ENCODE data around the gene MYPN.
"Not testable (repeated sequence)": the region's sequence is repeated elsewhere in the genome, so short reads cannot be mapped to it uniquely, and the experiment has no call there.

Gene MYPN, protein sequence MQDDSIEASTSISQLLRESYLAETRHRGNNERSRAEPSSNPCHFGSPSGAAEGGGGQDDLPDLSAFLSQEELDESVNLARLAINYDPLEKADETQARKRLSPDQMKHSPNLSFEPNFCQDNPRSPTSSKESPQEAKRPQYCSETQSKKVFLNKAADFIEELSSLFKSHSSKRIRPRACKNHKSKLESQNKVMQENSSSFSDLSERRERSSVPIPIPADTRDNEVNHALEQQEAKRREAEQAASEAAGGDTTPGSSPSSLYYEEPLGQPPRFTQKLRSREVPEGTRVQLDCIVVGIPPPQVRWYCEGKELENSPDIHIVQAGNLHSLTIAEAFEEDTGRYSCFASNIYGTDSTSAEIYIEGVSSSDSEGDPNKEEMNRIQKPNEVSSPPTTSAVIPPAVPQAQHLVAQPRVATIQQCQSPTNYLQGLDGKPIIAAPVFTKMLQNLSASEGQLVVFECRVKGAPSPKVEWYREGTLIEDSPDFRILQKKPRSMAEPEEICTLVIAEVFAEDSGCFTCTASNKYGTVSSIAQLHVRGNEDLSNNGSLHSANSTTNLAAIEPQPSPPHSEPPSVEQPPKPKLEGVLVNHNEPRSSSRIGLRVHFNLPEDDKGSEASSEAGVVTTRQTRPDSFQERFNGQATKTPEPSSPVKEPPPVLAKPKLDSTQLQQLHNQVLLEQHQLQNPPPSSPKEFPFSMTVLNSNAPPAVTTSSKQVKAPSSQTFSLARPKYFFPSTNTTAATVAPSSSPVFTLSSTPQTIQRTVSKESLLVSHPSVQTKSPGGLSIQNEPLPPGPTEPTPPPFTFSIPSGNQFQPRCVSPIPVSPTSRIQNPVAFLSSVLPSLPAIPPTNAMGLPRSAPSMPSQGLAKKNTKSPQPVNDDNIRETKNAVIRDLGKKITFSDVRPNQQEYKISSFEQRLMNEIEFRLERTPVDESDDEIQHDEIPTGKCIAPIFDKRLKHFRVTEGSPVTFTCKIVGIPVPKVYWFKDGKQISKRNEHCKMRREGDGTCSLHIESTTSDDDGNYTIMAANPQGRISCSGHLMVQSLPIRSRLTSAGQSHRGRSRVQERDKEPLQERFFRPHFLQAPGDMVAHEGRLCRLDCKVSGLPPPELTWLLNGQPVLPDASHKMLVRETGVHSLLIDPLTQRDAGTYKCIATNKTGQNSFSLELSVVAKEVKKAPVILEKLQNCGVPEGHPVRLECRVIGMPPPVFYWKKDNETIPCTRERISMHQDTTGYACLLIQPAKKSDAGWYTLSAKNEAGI (N-terminal part only)

DNA sequence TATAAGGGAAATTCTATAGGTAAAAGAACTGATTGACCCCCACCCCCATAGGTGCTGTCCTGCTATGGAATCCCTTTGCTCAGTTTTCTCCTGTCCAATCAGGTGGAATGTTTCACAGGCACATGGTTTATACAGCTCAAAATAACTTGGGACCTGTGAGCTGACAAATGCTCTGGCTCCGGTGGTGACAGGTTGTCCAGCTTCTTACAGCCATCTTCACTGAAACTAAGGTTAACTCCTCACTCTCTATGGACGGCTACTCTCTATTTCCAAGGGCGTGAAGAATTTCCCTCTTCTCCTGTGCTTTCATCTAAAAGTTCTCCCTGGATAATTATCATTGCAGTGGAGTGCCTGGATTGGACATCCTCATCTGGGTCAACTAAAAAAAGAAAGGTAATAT, at the start of gene MYPN:
MYPN (plus strand) TSS at position 158 of the 400 bp plus-strand sequence. CDS start 11,951 bp downstream, outside the sequence.
- no peak for DNase-seq (ENCODE audit: low read depth in 2 of 2)

DNA sequence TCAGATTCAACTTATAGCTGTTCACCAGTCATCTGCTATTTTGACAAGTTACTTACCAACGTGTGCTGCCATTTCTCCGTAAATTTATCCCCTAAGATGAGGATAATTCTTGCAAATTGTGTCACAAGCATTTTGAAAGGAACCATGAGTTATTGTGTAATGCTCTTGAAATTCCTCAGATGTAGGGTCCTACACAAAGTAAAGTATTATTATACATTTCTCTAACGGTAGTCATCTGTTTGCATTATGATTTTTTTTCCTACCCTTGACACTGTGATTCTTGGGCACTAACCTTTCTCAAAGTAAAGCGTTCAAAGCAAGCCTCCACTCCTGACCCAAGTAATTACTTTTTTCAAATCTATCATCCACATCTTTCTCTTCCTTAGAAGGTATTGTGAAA, 42.3 kb upstream of the MYPN start:
- DNase-seq (ENCODE audit: low read depth in 2 of 2): no peak

DNA sequence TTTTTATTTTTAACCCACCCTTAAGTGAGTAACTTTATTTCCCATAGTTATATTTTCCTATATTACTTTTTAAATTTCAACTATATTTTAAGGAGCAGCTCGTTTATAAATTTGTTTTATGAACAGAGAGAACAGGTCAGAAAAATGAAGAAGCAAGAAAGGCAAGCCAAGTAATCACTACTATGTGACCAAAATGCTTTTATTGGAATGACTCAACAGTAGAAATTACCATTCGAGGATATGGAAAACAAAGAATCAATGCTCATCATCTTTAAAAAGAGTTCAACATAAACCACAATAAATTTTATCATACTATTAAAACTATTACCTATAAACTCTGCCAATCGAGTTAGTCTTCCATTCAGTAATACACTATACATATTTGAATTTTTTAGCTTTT, 41.8 kb upstream of the MYPN start:
- no peak for DNase-seq (ENCODE audit: low read depth in 2 of 2)

DNA sequence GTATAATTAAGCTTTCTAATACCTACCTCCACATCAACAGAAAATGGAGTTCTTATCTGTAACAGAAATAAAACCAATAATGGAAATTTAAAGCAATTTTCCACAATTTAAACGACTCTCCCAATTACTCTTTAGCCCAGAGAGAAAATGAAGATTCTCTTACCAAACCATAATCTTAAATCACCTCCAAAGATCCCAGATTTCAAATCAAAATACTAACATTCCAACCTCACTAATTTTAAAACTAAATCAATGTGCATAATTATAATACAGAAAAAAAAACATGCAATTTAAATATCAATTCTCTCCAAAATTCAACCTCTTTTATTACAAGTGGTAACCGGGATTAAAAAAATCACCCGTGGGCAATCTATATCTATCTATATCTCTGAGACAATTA, 35.7 kb upstream of the MYPN start:
- no peak for DNase-seq (ENCODE audit: low read depth in 2 of 2)

- DNase-seq (ENCODE audit: low read depth in 2 of 2): peak in 1 of 2 experiments; percentile 8
Measured at GRCh38 chr10:68074031-68074774, 35.1 kb upstream of the MYPN start.

DNA sequence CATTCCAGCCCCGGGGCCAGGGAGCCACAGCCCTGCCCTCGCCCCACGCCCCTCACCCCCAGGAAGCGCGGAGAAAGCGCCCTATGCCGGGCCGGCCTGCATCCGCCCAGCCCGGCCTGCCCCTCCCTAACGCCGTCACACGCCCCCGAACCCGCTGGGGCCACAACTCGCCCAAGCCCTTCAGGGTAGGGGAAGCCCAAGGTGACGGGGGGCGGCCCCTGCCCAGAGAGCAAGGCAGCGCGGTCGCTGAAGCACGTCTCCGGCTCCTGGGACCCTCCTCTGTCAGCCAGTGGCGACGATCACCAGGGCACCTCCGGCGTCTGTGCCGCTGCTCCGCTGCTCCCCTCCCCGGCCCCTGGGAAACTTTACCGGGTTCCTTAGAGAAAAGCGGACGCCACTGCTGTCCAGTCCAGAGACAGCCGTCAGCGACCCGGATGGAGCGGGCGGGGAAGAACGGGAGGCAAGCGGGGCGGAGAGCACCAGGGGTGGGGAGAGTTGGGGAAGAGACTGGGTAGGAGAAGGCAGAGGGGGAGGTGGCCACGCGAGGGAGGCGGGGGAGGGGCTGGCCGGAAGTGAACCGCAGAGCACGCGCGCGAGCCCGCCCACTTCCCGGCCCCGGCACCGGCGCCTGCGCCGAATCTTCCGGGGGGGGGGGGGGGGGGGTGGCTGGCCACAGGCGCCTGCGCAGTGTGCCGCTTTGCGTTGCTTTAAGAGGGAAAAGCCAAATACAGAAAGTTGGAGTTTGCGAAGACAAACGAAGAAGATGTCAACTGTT, 34.3 kb upstream of the MYPN start, which contains the start of gene HERC4:
HERC4 (minus strand) TSS at position 509 of the 775 bp plus-strand sequence. CDS start 2,175 bp downstream, outside the sequence.
- DNase-seq (ENCODE audit: low read depth in 2 of 2): peak; percentile 77 to 85

DNA sequence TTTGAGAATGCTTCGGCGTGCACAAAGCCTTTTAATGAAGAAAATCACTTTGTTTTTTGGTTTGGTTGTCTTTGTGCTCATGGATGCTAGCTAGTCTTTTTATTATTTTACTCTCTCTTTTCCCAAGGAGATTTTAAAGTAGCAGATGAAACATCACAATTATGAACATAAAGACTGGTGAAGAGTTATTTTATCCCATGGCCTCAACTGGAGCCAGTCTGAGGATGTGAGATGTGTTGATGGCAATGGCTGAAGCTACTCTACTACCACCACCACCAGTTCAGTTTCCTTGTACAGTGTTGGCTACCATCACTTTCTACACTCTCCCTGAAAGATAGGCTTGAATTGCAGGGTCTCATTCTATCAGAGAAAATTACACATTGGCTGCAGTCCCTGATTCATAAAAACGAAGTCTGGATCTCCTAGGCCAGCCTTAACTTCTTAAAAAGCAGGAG, 33.7 kb upstream of the MYPN start:
- no peak for DNase-seq (ENCODE audit: low read depth in 2 of 2)

DNA sequence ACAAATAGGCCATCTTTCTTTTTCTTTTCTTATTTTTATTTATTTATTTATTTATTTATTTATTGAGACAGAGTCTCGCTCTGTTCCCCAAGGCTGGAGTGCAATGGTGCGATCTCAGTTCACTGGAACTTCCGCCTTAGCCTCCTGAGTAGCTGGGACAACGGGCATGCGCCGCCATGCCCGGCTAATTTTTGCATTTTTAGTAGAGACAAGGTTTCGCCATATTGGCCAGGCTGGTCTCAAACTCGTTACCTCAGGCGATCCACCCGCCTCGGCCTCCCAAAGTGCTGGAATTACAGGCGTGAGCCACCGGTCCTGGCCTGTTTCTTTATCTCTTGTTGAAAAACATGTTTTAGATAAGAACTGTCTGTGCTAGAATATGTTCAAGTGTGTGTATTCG, 33.2 kb upstream of the MYPN start:
- not testable (repeated sequence) for DNase-seq (ENCODE audit: low read depth in 2 of 2)

DNA sequence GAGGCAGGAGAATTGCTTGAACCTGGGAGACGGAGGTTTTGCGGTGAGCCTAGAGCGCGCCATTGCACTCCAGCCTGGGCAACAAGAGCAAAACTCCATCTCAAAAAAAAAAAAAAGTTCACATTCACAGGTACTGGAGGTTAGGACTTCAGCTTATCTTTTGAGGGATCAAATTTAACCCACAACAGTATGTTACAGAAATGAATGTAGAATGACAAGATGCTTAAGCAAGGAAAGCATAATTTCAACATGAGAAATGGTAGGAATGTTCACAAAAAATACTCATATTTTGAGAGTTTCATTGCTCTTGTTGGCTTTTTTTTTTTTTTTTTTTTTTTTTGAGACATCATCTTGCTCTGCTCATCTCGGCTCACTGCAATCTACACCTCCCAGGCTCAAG, 32.3 kb upstream of the MYPN start:
- DNase-seq (ENCODE audit: low read depth in 2 of 2): no peak

DNA sequence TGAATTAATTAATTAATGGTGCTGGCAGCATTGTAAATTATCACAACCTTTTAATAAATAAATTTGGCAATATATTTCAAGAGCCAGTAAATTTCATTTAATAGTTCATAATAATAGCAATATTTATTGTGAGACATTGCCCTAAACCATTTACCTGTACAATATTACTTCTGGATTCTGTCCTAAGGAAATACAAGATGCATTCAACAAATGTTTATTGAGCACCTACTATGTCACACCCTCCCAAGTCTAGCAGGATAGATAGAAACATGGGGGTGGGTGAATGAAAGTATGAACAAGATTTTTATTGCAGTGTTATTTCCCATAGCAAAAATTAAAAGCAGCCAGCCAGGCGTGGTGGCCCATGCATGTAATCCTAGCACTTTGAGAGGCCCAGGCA, 29.9 kb upstream of the MYPN start:
- no peak for DNase-seq (ENCODE audit: low read depth in 2 of 2)

DNA sequence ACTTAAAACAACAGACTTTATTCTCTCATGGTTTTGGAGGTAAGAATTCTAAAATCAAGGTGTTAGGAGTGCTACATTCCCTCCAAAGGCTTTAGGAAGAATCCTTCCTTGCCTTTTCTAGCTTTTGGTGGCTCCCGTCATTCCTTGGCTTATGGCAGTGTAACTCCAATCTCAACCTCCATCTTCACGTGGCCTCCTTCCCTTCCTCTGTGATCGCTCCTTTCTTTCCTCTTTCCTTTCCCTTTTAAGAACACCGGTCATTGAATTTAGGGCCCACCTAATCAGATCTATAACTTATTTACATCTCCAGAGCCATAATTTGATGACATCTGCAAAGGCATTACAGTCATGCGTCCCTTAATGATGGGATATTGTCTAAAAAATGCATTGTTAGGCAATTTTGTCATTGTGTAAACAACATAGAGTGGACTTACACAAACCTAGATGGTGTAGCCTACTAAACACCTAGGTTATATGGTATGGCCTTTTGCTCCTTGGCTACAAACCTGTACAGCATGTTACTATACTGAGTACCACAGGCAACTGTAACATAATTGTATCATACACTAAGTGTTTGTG, 28.3 kb upstream of the MYPN start:
- DNase-seq (ENCODE audit: low read depth in 2 of 2): no peak

DNA sequence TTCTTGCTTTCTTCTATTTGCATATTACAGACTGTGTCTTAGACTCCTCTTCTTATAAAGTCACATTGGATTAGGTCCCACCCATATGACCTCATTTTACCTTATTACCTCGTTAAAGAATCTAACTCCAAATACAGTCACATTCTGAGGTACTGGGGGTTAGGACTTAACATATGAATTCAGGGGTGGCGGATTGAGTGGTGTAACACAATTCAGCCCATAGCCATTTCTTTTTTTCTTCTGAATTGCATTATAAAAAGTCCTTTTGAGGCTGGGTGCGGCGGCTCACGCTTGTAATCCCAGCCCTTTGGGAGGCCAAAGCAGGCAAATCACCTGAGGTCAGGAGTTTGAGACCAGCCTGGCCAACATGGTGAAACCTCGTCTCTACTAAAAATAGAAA, 27.4 kb upstream of the MYPN start:
- DNase-seq (ENCODE audit: low read depth in 2 of 2): no peak

DNA sequence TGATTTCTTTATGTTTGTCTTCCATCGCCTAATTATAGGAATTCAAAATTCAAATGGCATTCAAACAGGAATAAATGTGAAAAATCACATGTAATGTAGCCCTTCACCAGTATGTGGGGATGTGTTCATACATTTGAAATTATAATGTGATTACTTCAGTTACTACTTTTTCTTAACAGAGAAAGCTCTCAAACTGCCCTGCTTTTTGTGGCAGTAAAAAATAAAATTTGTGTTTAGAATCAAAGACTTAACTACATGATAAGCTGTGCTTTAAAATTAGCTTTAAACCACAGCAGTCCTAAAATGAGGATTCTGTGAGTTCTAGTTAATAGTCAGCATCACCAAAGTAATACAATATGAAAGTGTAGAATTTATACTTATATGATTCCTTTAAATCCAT, 26.4 kb upstream of the MYPN start:
- no peak for DNase-seq (ENCODE audit: low read depth in 2 of 2)

GRCh38 chr10:68083953-68084352, 25.3 kb upstream of the MYPN start:
- no peak for DNase-seq (ENCODE audit: low read depth in 2 of 2)

DNA sequence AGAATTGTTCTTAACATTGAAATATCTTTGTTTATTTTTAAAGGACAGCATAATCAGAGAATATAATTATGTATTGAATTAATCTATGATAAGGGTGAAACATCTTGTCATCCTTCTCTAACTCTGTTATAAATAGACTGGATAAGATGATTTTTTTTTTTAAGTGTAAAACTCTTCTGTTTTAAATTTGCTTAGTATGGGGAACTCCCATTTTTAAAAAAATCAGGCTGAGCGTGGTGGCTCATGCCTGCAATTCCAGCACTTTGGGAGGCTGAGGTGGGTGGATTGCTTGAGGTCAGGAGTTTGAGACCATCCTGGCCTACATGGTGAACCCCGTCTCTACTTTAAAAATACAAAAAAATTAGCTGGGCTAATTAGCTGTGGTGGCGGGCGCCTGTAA, 24.8 kb upstream of the MYPN start:
- no peak for DNase-seq (ENCODE audit: low read depth in 2 of 2)

GRCh38 chr10:68086011-68086410, 23.3 kb upstream of the MYPN start:
- DNase-seq (ENCODE audit: low read depth in 2 of 2): no peak

DNA sequence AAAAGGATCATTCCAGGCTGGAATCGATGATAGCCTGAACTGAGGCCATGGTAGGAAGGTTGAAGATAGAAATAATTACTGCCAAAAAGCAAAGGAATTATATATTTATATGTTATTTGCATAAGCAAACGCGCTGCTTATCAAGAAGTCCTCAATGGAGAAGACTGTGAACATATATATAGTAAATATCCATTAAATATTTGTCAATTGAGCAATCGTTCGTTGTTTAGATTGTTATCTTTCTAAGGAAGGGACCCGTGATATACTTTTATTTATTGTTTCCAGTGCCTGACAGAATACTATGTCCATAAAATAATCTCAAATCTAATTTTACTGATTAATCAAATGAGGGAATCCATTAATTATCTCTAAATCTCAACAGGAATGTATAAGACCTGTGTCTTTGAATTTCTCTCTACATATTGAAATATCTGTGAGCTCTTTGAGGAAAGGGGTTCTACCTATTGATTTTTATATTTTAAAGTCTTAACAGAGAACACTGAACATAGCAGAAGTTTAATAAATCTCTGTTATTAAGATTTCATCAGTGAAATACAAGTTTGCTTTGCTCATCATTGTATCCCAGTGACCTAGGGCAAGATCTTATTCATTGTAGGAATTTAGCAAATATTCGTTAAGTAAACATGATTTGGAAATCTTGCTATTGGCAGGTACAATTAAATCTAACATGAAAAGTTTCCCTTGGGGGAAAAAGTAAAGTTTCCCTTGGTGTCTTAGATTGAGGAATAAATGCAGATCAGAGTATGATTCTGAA, 22.2 kb upstream of the MYPN start:
- DNase-seq (ENCODE audit: low read depth in 2 of 2): no peak

DNA sequence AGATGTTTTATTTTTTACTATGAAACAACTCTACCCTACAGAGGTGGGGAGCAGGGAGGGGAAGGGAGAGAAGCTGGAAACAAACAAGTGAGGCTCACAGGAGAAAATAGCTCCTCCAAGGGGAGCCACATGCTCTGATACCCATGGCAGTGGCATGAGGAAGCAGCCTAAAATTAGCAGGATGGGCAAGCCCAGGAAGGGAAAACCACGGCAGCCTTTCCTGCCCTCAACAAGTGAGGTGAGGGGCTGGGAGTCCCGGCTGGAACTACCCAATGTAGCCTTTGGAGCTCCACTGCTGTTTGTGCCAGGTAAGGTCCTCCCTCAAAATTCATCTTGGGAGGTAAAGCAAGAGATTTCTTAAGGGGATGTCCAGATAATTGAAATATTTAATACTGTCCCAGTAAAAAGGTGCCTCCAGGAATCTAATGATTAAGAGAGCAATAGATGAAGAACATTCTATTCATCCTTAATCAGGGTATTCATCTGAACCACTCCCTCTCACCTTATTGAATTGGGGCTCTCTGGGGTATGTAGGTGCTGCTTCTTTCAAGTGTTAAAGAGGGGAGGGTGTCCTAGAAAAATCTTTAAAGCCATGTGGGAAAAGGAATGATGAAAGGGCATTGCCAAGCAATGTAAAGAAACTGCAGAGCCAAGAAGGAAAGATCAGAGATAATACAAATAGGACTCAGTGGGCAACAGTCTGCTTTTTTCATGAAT, 21.4 kb upstream of the MYPN start:
- no peak for DNase-seq (ENCODE audit: low read depth in 2 of 2)

- DNase-seq (ENCODE audit: low read depth in 2 of 2): no peak
Measured at GRCh38 chr10:68088740-68089139, 20.5 kb upstream of the MYPN start.

Measured in stimulated activated CD4-positive, alpha-beta T cell treated with anti-CD3 and anti-CD28 coated beads, Interleukin-12 subunit alpha, Interleukin-12 subunit beta, amount 100 ng/mL, for 24 hours (primary cell).